22Rv1 (cell line): ENCODE data around the gene NELL1.

Source experiments
- CTCF ChIP-seq: fragments of 450-650 bp; IDR thresholded peaks from 2 replicates; pipeline ENCODE4 v1.5.1; 2017; ENCODE audit warnings: mild to moderate bottlenecking
- ZFX ChIP-seq: fragments of 450-650 bp; IDR thresholded peaks from 2 replicates; pipeline ENCODE4 v1.6.1; 2017; ENCODE audit warnings: antibody characterized with exemption, borderline replicate concordance

- TF ChIP-seq CTCF: no peak
- TF ChIP-seq ZFX: no peak
Observed at GRCh38 chr11:21412652-21413383, 743.4 kb downstream of the NELL1 start.
